ENCODE data around the gene DEPDC5.

Gene DEPDC5

DNA sequence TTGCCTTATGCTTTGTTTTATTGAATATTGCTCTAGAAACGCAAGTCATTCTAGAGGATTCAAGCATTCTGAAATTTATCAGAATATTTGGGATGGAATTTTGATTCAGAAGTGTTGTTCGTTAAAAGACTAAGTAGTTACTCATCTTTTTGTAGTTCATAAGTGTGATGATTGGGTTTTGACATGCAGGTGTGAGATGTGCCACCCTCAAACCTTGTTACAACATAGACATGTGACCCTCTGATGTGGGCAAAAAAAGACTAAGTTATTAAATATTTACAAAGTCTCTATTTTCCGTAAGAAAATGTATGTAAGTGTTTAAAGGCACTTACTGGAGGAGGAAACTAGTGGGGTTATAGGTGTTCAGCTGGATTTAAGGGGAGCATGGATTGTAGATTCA lies 199.4 kb downstream of the DEPDC5 start:
- no peak for DNase-seq

DNA sequence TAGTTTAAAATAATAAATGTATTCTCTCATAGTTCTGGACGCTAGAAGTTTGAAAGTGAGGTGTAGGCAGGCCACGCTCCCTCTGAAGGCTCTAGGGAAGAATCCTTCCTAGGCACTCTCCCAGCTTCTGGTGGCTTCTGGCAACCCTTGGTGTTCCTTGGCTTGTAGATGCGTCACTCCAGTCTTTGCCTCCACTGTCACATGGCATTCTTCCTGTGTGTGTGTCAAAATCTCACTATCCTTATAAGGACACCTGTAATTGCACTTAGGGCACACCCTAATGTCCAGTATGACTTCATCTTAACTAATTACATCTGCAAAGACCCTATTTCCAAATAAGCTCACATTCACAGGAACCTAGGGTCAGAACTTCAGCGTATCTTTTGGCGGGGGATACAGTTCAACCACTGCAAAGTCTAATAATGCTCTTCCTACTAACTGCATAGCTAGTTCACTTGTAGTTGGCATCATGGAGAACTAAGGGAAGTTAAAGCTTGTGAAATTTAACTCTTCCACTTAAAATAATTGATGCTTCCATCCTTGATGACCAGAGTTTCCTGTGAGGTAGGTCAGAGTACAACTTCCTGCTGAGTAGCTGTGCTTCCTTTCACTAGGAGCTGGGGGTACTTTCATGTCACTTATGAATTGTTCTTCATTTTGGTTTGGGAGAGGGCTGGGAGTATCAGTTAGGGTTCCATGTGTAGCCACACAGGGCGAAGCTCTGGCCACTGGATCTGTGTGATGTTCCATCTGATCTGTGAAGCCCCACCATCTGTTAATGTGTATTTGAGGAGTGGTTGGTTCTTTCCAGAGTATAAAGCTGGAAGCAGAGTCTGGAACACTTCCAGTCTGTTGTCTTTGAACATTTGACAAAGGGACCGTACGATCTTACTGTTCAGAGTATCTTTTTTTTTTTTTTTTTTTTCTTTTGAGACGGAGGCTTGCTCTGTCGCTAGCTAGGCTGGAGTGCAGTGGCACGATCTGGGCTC lies 201.0 kb downstream of the DEPDC5 start:
- DNase-seq = no peak

DNA sequence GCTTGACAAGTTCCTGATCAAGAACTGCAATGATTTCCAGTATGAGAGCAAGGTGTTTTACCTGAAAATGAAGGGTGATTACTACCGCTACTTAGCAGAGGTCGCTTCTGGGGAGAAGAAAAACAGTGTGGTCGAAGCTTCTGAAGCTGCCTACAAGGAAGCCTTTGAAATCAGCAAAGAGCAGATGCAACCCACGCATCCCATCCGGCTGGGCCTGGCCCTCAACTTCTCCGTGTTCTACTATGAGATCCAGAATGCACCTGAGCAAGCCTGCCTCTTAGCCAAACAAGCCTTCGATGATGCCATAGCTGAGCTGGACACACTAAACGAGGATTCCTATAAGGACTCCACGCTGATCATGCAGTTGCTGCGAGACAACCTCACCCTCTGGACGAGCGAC lies 202.5 kb downstream of the DEPDC5 start:
- DNase-seq = no peak

Data from NCI-H1417 (cell line).